B cell (primary cell): ENCODE measurements around the gene SFMBT2. TPM values are rescaled to one million over a fixed set of nuclear protein-coding genes. Genes with fewer than 3 reads are reported as not detected.

Experiments used
- ATAC-seq: fragments of 200-7000 bp; cut with Tn5 transposase; one replicate; pipeline ENCODE4 v1.10.0; 2021; ENCODE audit warnings: low read depth, mild to moderate bottlenecking, moderate number of reproducible peaks, moderate library complexity
- CTCF ChIA-PET: fragments of 350-600 bp; sonication (Branson Sonifier 250); formaldehyde crosslinking; loops from one replicate; lab custom pipeline; 2021; ENCODE audit warnings: antibody characterized with exemption, inconsistent platforms; lab: Charles Lee
- POLR2A ChIA-PET: fragments of 350-600 bp; sonication (Branson Sonifier 250); formaldehyde crosslinking; loops from one replicate; lab custom pipeline; 2021; ENCODE audit warnings: antibody characterized with exemption; lab: Charles Lee
- DNase-seq: peaks from one replicate; pipeline ENCODE4 v3.0.0; 2013
- H2AFZ ChIP-seq: 2 replicates; pipeline ENCODE4 v1.6.1; 2012; ENCODE audit warnings: mild to moderate bottlenecking, low read depth, low read length; ENCODE audit not compliant: insufficient read depth, poor library complexity, severe bottlenecking
- H3K27ac ChIP-seq, 2 donors: 1 replicate in 1 of 2; 2 replicates in 1 of 2; pipeline ENCODE4 v1.5.1; 2012 to 2013; ENCODE audit warnings: low read length in 2 of 2, mild to moderate bottlenecking in 2 of 2, moderate library complexity in 1 of 2
- H3K27me3 ChIP-seq, 4 experiments: fragments of 200-600 bp in 1 of 4; sonication (generic) in 1 of 4; replicated peaks in 1 of 4; 1 replicate in 2 of 4; 2 replicates in 2 of 4; pipeline versions ENCODE4 v1.6.1 to v1.7.0; 2013 to 2016; ENCODE audit warnings: low read length in 3 of 4, mild to moderate bottlenecking in 2 of 4, mixed read lengths in 1 of 4, moderate library complexity in 1 of 4; ENCODE audit not compliant: insufficient read depth in 4 of 4, control insufficient read depth in 3 of 4; ENCODE audit errors: control extremely low read depth in 1 of 4
- H3K36me3 ChIP-seq, 2 experiments: replicated peaks in 1 of 2; 1 replicate in 1 of 2; 2 replicates in 1 of 2; pipeline versions ENCODE4 v1.6.1 to v1.7.1; 2013; ENCODE audit warnings: low read length in 1 of 2; ENCODE audit not compliant: insufficient read depth in 2 of 2, control insufficient read depth in 1 of 2; ENCODE audit errors: control extremely low read depth in 1 of 2, extremely low read depth in 1 of 2
- H3K4me1 ChIP-seq, 2 donors: fragments of 200-600 bp in 1 of 2; sonication (generic) in 1 of 2; 1 replicate in 1 of 2; 2 replicates in 1 of 2; pipeline versions ENCODE4 v1.5.1 to v1.6.1; 2013 to 2017; ENCODE audit warnings: low read length in 2 of 2; ENCODE audit not compliant: control insufficient read depth in 2 of 2, insufficient read depth in 2 of 2
- H3K4me2 ChIP-seq: replicated peaks from 2 replicates; pipeline ENCODE3; 2012; ENCODE audit warnings: mild to moderate bottlenecking, low read depth, low read length; ENCODE audit not compliant: poor library complexity, severe bottlenecking
- H3K4me3 ChIP-seq, 5 experiments: fragments of 200-600 bp in 1 of 5; sonication (generic) in 1 of 5; 1 replicate in 3 of 5; 2 replicates in 2 of 5; pipeline versions ENCODE4 v1.5.1 to v1.7.0; 2011 to 2016; ENCODE audit warnings: low read length in 4 of 5, mild to moderate bottlenecking in 4 of 5, low read depth in 2 of 5, control low read depth in 1 of 5, moderate library complexity in 1 of 5; ENCODE audit not compliant: insufficient read depth in 1 of 5; ENCODE audit errors: control extremely low read depth in 1 of 5, extremely low read depth in 1 of 5
- H3K79me2 ChIP-seq: fragments of 200-600 bp; sonication (generic); one replicate; pipeline ENCODE4 v1.6.0; 2016; ENCODE audit warnings: low read length; ENCODE audit not compliant: control insufficient read depth, insufficient read depth
- H3K9ac ChIP-seq: fragments of 200-600 bp; sonication (generic); 2 replicates; pipeline ENCODE4 v1.6.1; 2017; ENCODE audit warnings: mild to moderate bottlenecking, low read length, moderate library complexity
- H3K9me3 ChIP-seq, 3 donors: one replicate each; pipeline versions ENCODE4 v1.6.1 to v1.7.1; 2013; ENCODE audit warnings: low read length in 2 of 3; ENCODE audit not compliant: control insufficient read depth in 2 of 3, insufficient read depth in 1 of 3; ENCODE audit errors: control extremely low read depth in 1 of 3
- H4K20me1 ChIP-seq: 2 replicates; pipeline ENCODE4 v1.6.0; 2012; ENCODE audit warnings: mild to moderate bottlenecking, low read length; ENCODE audit not compliant: insufficient read depth, control insufficient read depth, poor library complexity, severe bottlenecking
- H3K27ac Mint-ChIP-seq: one replicate; pipeline ENCODE4 v1.8.0; 2021; ENCODE audit warnings: mixed read lengths
- H3K27me3 Mint-ChIP-seq: one replicate; pipeline ENCODE4 v1.8.0; 2021; ENCODE audit warnings: mixed read lengths
- H3K4me1 Mint-ChIP-seq: one replicate; pipeline ENCODE4 v1.8.0; 2021; ENCODE audit warnings: mixed read lengths
- H3K4me3 Mint-ChIP-seq: one replicate; pipeline ENCODE4 v1.8.0; 2021; ENCODE audit warnings: mixed read lengths
- H3K9me3 Mint-ChIP-seq: one replicate; pipeline ENCODE4 v1.8.0; 2022; ENCODE audit warnings: mixed read lengths; ENCODE audit not compliant: insufficient read depth
- CTCF ChIP-seq: fragments of 200-600 bp; IDR thresholded peaks from one replicate; pipeline ENCODE4 v1.8.0; 2022; ENCODE audit warnings: antibody characterized with exemption, mild to moderate bottlenecking
- EZH2 ChIP-seq: IDR thresholded peaks from 2 replicates; pipeline ENCODE4 v1.6.1; 2012; ENCODE audit warnings: borderline replicate concordance, low read depth, mild to moderate bottlenecking, moderate library complexity, low read length; ENCODE audit not compliant: insufficient read depth, poor library complexity, severe bottlenecking
- WGBS: methylation state at CpG from one replicate; pipeline ENCODE4 v1.1.5; 2013; ENCODE audit warnings: missing lambda C conversion rate; ENCODE audit not compliant: insufficient coverage; 5-methylcytosine and 5-hydroxymethylcytosine counted together
- intact Hi-C: fragments of 100-400 bp; cut with micrococcal nuclease; formaldehyde crosslinking; loops from one replicate; pipeline ENCODE4 v1.10.0; 2022
- polyA plus RNA-seq: library from polyadenylated mRNA; depleted of rRNA; stranded (reverse); fragments of >200 nt; gene quantifications from 2 replicates; pipeline ENCODE4 v1.2.3, GENCODE V29; 2012
- total RNA-seq, 2 donors: library from RNA; stranded (reverse); fragments of 120-200 nt in 1 of 2; gene quantifications; 1 replicate in 1 of 2; 2 replicates in 1 of 2; pipeline versions ENCODE4 v1.2.3 to v1.2.4, GENCODE V29; 2013 to 2022

The SFMBT2 gene
- total and polyA plus RNA-seq, 2 donors (not counting 1 experiment from before 2014, with no cell fraction given): 2.3 to 24.0 TPM

GRCh38 chr10:7248148-7248547, 162.7 kb downstream of the SFMBT2 start:
- ChIA-PET CTCF (no interaction called here), POLR2A (no interaction called here)

GRCh38 chr10:7245505-7245904, 165.3 kb downstream of the SFMBT2 start:
- ATAC-seq: no peak
- H3K4me3 Mint-ChIP-seq: no peak overlapping the region

More at GRCh38 chr10:7248148-7248547, 162.7 kb downstream of the SFMBT2 start:
- 100% methylated on average over 4 of the region's 8 CpGs for WGBS
- Mint-ChIP-seq H3K27ac (no peak overlapping the region), H3K4me1 (peaks cover 16% of the 10 kb centered on the region), H3K27me3 (no peaks in the 10 kb centered on the region), H3K9me3 (no peaks in the 10 kb centered on the region), H3K4me3 (no peak overlapping the region)
- H3K79me2 ChIP-seq: no peaks in the 10 kb centered on the region
- ATAC-seq (no peak), DNase-seq (no peak)
- no peak overlapping the region for H3K4me3 ChIP-seq
- H3K4me1 ChIP-seq: peaks cover 11 to 12% of the 10 kb centered on the region in 2 donors
- H3K9ac ChIP-seq: no peak overlapping the region
- no peak overlapping the region for H3K27ac ChIP-seq
- no peaks in the 10 kb centered on the region for H3K9me3 ChIP-seq
- no peak overlapping the region for H2AFZ ChIP-seq
- TF ChIP-seq EZH2: no peak
- TF ChIP-seq CTCF: no peak
- H3K4me2 ChIP-seq: no peak overlapping the region
- intact Hi-C loops: no loop called here
- H3K36me3 ChIP-seq: peaks cover 0 to 9% of the 10 kb centered on the region in 2 experiments
- no peaks in the 10 kb centered on the region for H3K27me3 ChIP-seq
- H4K20me1 ChIP-seq: no peaks in the 10 kb centered on the region

More at GRCh38 chr10:7245505-7245904, 165.3 kb downstream of the SFMBT2 start:
- intact Hi-C loops: no loop called here
- H3K4me3 ChIP-seq: no peak overlapping the region
- ChIA-PET CTCF (no interaction called here), POLR2A (no interaction called here)
- H2AFZ ChIP-seq: no peak overlapping the region
- H3K4me2 ChIP-seq: no peak overlapping the region
- WGBS: 100% methylated on average over 1 of the region's 4 CpGs
- no peak overlapping the region for H3K9ac ChIP-seq
- peaks cover 11 to 12% of the 10 kb centered on the region in 2 donors for H3K4me1 ChIP-seq
- H3K9me3 ChIP-seq: no peaks in the 10 kb centered on the region
- H3K27me3 ChIP-seq: no peaks in the 10 kb centered on the region
- Mint-ChIP-seq H3K9me3 (no peaks in the 10 kb centered on the region), H3K27ac (no peak overlapping the region), H3K27me3 (no peaks in the 10 kb centered on the region), H3K4me1 (peaks cover 17% of the 10 kb centered on the region)
- H4K20me1 ChIP-seq: no peaks in the 10 kb centered on the region
- H3K27ac ChIP-seq: no peak overlapping the region
- DNase-seq: no peak
- peaks cover 8 to 10% of the 10 kb centered on the region in 2 experiments for H3K36me3 ChIP-seq
- no peaks in the 10 kb centered on the region for H3K79me2 ChIP-seq
- TF ChIP-seq CTCF (no peak), EZH2 (no peak)
